ENCODE results near the gene ACTR1A.
"Not testable (repeated sequence)": the region's sequence is repeated elsewhere in the genome, so short reads cannot be mapped to it uniquely, and the experiment has no call there.

The ACTR1A gene

GRCh38 chr10:102515724-102516123 lies 13.2 kb upstream of the ACTR1A start:
- no peak for DNase-seq

- DNase-seq: peak in 6 of 58 donors; percentile 4 to 48 (median 15)
These were observed 12.2 kb upstream of the ACTR1A start for GRCh38 chr10:102514487-102515311.

- DNase-seq: no peak
These were observed 9.2 kb upstream of the ACTR1A start for GRCh38 chr10:102511583-102512274.

- DNase-seq: no peak
These were observed 6.9 kb upstream of the ACTR1A start for GRCh38 chr10:102509387-102509786.

GRCh38 chr10:102508506-102508905 lies 6.0 kb upstream of the ACTR1A start:
- DNase-seq: peak in 8 of 58 donors; percentile 7 to 30 (median 13)

- no peak for DNase-seq
These were observed 5.0 kb upstream of the ACTR1A start for GRCh38 chr10:102507521-102507920.

- peak in 4 of 58 donors; percentile 4 to 18 (median 7) for DNase-seq
These were observed 3.1 kb upstream of the ACTR1A start for GRCh38 chr10:102505462-102506115.

GRCh38 chr10:102504976-102505300 lies 2.4 kb upstream of the ACTR1A start:
- peak in 1 of 58 donors; percentile 22 for DNase-seq

- DNase-seq: peak in 14 of 58 donors; percentile 9 to 48 (median 22)
These were observed 1.9 kb upstream of the ACTR1A start for GRCh38 chr10:102504179-102504975.

GRCh38 chr10:102503264-102504178 lies 1.0 kb upstream of the ACTR1A start, which contains the start of gene SUFU:
SUFU (plus strand) TSS chr10:102503972; CDS start chr10:102504153, 181 bp downstream.
- peak; percentile 65 to 99 (median 97) for DNase-seq

- DNase-seq: peak; percentile 82 to 100 (median 98)
These were observed 529 bp downstream of the ACTR1A start for GRCh38 chr10:102502029-102502336.

- no peak for DNase-seq
These were observed 1.1 kb downstream of the ACTR1A start for GRCh38 chr10:102501201-102502028.

- DNase-seq: not testable (repeated sequence)
These were observed 1.8 kb downstream of the ACTR1A start for GRCh38 chr10:102500686-102501085.

- no peak for DNase-seq
These were observed 3.2 kb downstream of the ACTR1A start for GRCh38 chr10:102499356-102499755.

GRCh38 chr10:102497545-102497944 lies 5.0 kb downstream of the ACTR1A start:
- no peak for DNase-seq

GRCh38 chr10:102493771-102494170 lies 8.7 kb downstream of the ACTR1A start:
- DNase-seq: no peak

- DNase-seq: peak in 26 of 58 donors; percentile 2 to 75 (median 33)
These were observed 9.5 kb downstream of the ACTR1A start for GRCh38 chr10:102492983-102493382.

GRCh38 chr10:102492344-102492939 lies 10.1 kb downstream of the ACTR1A start:
- DNase-seq: no peak

- no peak for DNase-seq
These were observed 11.4 kb downstream of the ACTR1A start for GRCh38 chr10:102491136-102491535.

Measured in anterior cingulate cortex (tissue), 58 donors.